B cell (primary cell): Measurements from ENCODE around the gene RRP1. TPM values are rescaled to one million over a fixed set of nuclear protein-coding genes. Genes with fewer than 3 reads are reported as not detected.

Source experiments
- ATAC-seq: fragments of 200-7000 bp; cut with Tn5 transposase; one replicate; pipeline ENCODE4 v1.10.0; 2021; ENCODE audit warnings: low read depth, mild to moderate bottlenecking, moderate number of reproducible peaks, moderate library complexity
- CTCF ChIA-PET: fragments of 350-600 bp; sonication (Branson Sonifier 250); formaldehyde crosslinking; loops from one replicate; lab custom pipeline; 2021; ENCODE audit warnings: antibody characterized with exemption, inconsistent platforms; lab: Charles Lee
- POLR2A ChIA-PET: fragments of 350-600 bp; sonication (Branson Sonifier 250); formaldehyde crosslinking; loops from one replicate; lab custom pipeline; 2021; ENCODE audit warnings: antibody characterized with exemption; lab: Charles Lee
- DNase-seq: peaks from one replicate; pipeline ENCODE4 v3.0.0; 2013
- H2AFZ ChIP-seq: 2 replicates; pipeline ENCODE4 v1.6.1; 2012; ENCODE audit warnings: mild to moderate bottlenecking, low read depth, low read length; ENCODE audit not compliant: insufficient read depth, poor library complexity, severe bottlenecking
- H3K27ac ChIP-seq, 2 donors: 1 replicate in 1 of 2; 2 replicates in 1 of 2; pipeline ENCODE4 v1.5.1; 2012 to 2013; ENCODE audit warnings: low read length in 2 of 2, mild to moderate bottlenecking in 2 of 2, moderate library complexity in 1 of 2
- H3K27me3 ChIP-seq, 4 experiments: fragments of 200-600 bp in 1 of 4; sonication (generic) in 1 of 4; replicated peaks in 1 of 4; 1 replicate in 2 of 4; 2 replicates in 2 of 4; pipeline versions ENCODE4 v1.6.1 to v1.7.0; 2013 to 2016; ENCODE audit warnings: low read length in 3 of 4, mild to moderate bottlenecking in 2 of 4, mixed read lengths in 1 of 4, moderate library complexity in 1 of 4; ENCODE audit not compliant: insufficient read depth in 4 of 4, control insufficient read depth in 3 of 4; ENCODE audit errors: control extremely low read depth in 1 of 4
- H3K36me3 ChIP-seq, 2 experiments: replicated peaks in 1 of 2; 1 replicate in 1 of 2; 2 replicates in 1 of 2; pipeline versions ENCODE4 v1.6.1 to v1.7.1; 2013; ENCODE audit warnings: low read length in 1 of 2; ENCODE audit not compliant: insufficient read depth in 2 of 2, control insufficient read depth in 1 of 2; ENCODE audit errors: control extremely low read depth in 1 of 2, extremely low read depth in 1 of 2
- H3K4me1 ChIP-seq, 2 donors: fragments of 200-600 bp in 1 of 2; sonication (generic) in 1 of 2; 1 replicate in 1 of 2; 2 replicates in 1 of 2; pipeline versions ENCODE4 v1.5.1 to v1.6.1; 2013 to 2017; ENCODE audit warnings: low read length in 2 of 2; ENCODE audit not compliant: control insufficient read depth in 2 of 2, insufficient read depth in 2 of 2
- H3K4me2 ChIP-seq: replicated peaks from 2 replicates; pipeline ENCODE3; 2012; ENCODE audit warnings: mild to moderate bottlenecking, low read depth, low read length; ENCODE audit not compliant: poor library complexity, severe bottlenecking
- H3K4me3 ChIP-seq, 5 experiments: fragments of 200-600 bp in 1 of 5; sonication (generic) in 1 of 5; 1 replicate in 3 of 5; 2 replicates in 2 of 5; pipeline versions ENCODE4 v1.5.1 to v1.7.0; 2011 to 2016; ENCODE audit warnings: low read length in 4 of 5, mild to moderate bottlenecking in 4 of 5, low read depth in 2 of 5, control low read depth in 1 of 5, moderate library complexity in 1 of 5; ENCODE audit not compliant: insufficient read depth in 1 of 5; ENCODE audit errors: control extremely low read depth in 1 of 5, extremely low read depth in 1 of 5
- H3K79me2 ChIP-seq: fragments of 200-600 bp; sonication (generic); one replicate; pipeline ENCODE4 v1.6.0; 2016; ENCODE audit warnings: low read length; ENCODE audit not compliant: control insufficient read depth, insufficient read depth
- H3K9ac ChIP-seq: fragments of 200-600 bp; sonication (generic); 2 replicates; pipeline ENCODE4 v1.6.1; 2017; ENCODE audit warnings: mild to moderate bottlenecking, low read length, moderate library complexity
- H3K9me3 ChIP-seq, 3 donors: one replicate each; pipeline versions ENCODE4 v1.6.1 to v1.7.1; 2013; ENCODE audit warnings: low read length in 2 of 3; ENCODE audit not compliant: control insufficient read depth in 2 of 3, insufficient read depth in 1 of 3; ENCODE audit errors: control extremely low read depth in 1 of 3
- H4K20me1 ChIP-seq: 2 replicates; pipeline ENCODE4 v1.6.0; 2012; ENCODE audit warnings: mild to moderate bottlenecking, low read length; ENCODE audit not compliant: insufficient read depth, control insufficient read depth, poor library complexity, severe bottlenecking
- H3K27ac Mint-ChIP-seq: one replicate; pipeline ENCODE4 v1.8.0; 2021; ENCODE audit warnings: mixed read lengths
- H3K27me3 Mint-ChIP-seq: one replicate; pipeline ENCODE4 v1.8.0; 2021; ENCODE audit warnings: mixed read lengths
- H3K4me1 Mint-ChIP-seq: one replicate; pipeline ENCODE4 v1.8.0; 2021; ENCODE audit warnings: mixed read lengths
- H3K4me3 Mint-ChIP-seq: one replicate; pipeline ENCODE4 v1.8.0; 2021; ENCODE audit warnings: mixed read lengths
- H3K9me3 Mint-ChIP-seq: one replicate; pipeline ENCODE4 v1.8.0; 2022; ENCODE audit warnings: mixed read lengths; ENCODE audit not compliant: insufficient read depth
- EZH2 ChIP-seq: IDR thresholded peaks from 2 replicates; pipeline ENCODE4 v1.6.1; 2012; ENCODE audit warnings: borderline replicate concordance, low read depth, mild to moderate bottlenecking, moderate library complexity, low read length; ENCODE audit not compliant: insufficient read depth, poor library complexity, severe bottlenecking
- WGBS: methylation state at CpG from one replicate; pipeline ENCODE4 v1.1.5; 2013; ENCODE audit warnings: missing lambda C conversion rate; ENCODE audit not compliant: insufficient coverage; 5-methylcytosine and 5-hydroxymethylcytosine counted together
- intact Hi-C: fragments of 100-400 bp; cut with micrococcal nuclease; formaldehyde crosslinking; loops from one replicate; pipeline ENCODE4 v1.10.0; 2022
- polyA plus RNA-seq: library from polyadenylated mRNA; depleted of rRNA; stranded (reverse); fragments of >200 nt; gene quantifications from 2 replicates; pipeline ENCODE4 v1.2.3, GENCODE V29; 2012
- total RNA-seq, 2 donors: library from RNA; stranded (reverse); fragments of 120-200 nt in 1 of 2; gene quantifications; 1 replicate in 1 of 2; 2 replicates in 1 of 2; pipeline versions ENCODE4 v1.2.3 to v1.2.4, GENCODE V29; 2013 to 2022
- TF ChIP-seq, protein P1 (sequence below): fragments of 200-600 bp; IDR thresholded peaks from one replicate; pipeline ENCODE4 v1.8.0; 2022; ENCODE audit warnings: antibody characterized with exemption, mild to moderate bottlenecking

Gene RRP1
- total and polyA plus RNA-seq, 2 donors (not counting 1 experiment from before 2014, with no cell fraction given): 9.6 to 27.8 TPM

- H3K27me3 Mint-ChIP-seq: no peaks in the 10 kb centered on the region
- Histone ChIP-seq H3K79me2 (no peaks in the 10 kb centered on the region), H3K4me1 (peaks cover 0 to 4% of the 10 kb centered on the region in 2 donors), H3K4me2 (no peak overlapping the region), H3K27ac (no peak overlapping the region), H3K4me3 (no peak overlapping the region), H3K9me3 (no peaks in the 10 kb centered on the region), H3K9ac (no peak overlapping the region), H3K27me3 (no peaks in the 10 kb centered on the region), H3K36me3 (no peaks in the 10 kb centered on the region), H2AFZ (no peak overlapping the region), H4K20me1 (no peaks in the 10 kb centered on the region)
- TF ChIP-seq, protein P1, sequence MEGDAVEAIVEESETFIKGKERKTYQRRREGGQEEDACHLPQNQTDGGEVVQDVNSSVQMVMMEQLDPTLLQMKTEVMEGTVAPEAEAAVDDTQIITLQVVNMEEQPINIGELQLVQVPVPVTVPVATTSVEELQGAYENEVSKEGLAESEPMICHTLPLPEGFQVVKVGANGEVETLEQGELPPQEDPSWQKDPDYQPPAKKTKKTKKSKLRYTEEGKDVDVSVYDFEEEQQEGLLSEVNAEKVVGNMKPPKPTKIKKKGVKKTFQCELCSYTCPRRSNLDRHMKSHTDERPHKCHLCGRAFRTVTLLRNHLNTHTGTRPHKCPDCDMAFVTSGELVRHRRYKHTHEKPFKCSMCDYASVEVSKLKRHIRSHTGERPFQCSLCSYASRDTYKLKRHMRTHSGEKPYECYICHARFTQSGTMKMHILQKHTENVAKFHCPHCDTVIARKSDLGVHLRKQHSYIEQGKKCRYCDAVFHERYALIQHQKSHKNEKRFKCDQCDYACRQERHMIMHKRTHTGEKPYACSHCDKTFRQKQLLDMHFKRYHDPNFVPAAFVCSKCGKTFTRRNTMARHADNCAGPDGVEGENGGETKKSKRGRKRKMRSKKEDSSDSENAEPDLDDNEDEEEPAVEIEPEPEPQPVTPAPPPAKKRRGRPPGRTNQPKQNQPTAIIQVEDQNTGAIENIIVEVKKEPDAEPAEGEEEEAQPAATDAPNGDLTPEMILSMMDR: no peak
- TF ChIP-seq EZH2: no peak
- WGBS: 96% methylated on average over 9 of the region's 13 CpGs
- H3K9me3 Mint-ChIP-seq: no peaks in the 10 kb centered on the region
- ChIA-PET CTCF (interaction anchor here (0.9 kb wide), 1 partner anchor 130 kb away, joined by 4 read pairs; no protein-coding TSS in a partner anchor), POLR2A (no interaction called here)
- intact Hi-C loops: no loop called here
- no peak overlapping the region for H3K27ac Mint-ChIP-seq
- H3K4me1 Mint-ChIP-seq: peaks cover 5% of the 10 kb centered on the region
- DNase-seq (no peak), ATAC-seq (no peak)
- no peak overlapping the region for H3K4me3 Mint-ChIP-seq
Measured at GRCh38 chr21:43845386-43845785, 56.0 kb downstream of the RRP1 start.

- DNase-seq (no peak), ATAC-seq (no peak)
- Histone ChIP-seq H3K4me2 (no peak overlapping the region), H3K36me3 (no peaks in the 10 kb centered on the region), H3K4me1 (peaks cover 0 to 4% of the 10 kb centered on the region in 2 donors), H2AFZ (no peak overlapping the region), H3K9me3 (peaks cover 0 to 8% (median 0%) of the 10 kb centered on the region in 3 donors), H3K27me3 (no peaks in the 10 kb centered on the region), H3K4me3 (no peak overlapping the region), H4K20me1 (no peaks in the 10 kb centered on the region), H3K79me2 (no peaks in the 10 kb centered on the region), H3K9ac (no peak overlapping the region), H3K27ac (no peak overlapping the region)
- ChIA-PET CTCF (no interaction called here), POLR2A (interaction anchor here (0.7 to 1.1 kb wide), 2 partner anchors 20 to 38 kb away, joined by 4 to 7 read pairs; no protein-coding TSS in a partner anchor)
- no peak overlapping the region for H3K4me3 Mint-ChIP-seq
- H3K27ac Mint-ChIP-seq: no peak overlapping the region
- no peaks in the 10 kb centered on the region for H3K9me3 Mint-ChIP-seq
- no peaks in the 10 kb centered on the region for H3K27me3 Mint-ChIP-seq
- 93% methylated on average over 2 of the region's 6 CpGs for WGBS
- intact Hi-C loops: no loop called here
- H3K4me1 Mint-ChIP-seq: peaks cover 5% of the 10 kb centered on the region
- TF ChIP-seq, protein P1: no peak
- no peak for TF ChIP-seq EZH2
Measured at GRCh38 chr21:43846430-43846829, 57.1 kb downstream of the RRP1 start.
